GM19372 (cell line): ENCODE data around the gene BRSK1.

ENCODE experiments used
- ATAC-seq: cut with Tn5 transposase; IDR thresholded peaks from one replicate; pipeline ENCODE4 v1.9.1; 2021; ENCODE audit warnings: mild to moderate bottlenecking, low read depth, moderate library complexity; ENCODE audit not compliant: unreplicated experiment

The BRSK1 gene

DNA sequence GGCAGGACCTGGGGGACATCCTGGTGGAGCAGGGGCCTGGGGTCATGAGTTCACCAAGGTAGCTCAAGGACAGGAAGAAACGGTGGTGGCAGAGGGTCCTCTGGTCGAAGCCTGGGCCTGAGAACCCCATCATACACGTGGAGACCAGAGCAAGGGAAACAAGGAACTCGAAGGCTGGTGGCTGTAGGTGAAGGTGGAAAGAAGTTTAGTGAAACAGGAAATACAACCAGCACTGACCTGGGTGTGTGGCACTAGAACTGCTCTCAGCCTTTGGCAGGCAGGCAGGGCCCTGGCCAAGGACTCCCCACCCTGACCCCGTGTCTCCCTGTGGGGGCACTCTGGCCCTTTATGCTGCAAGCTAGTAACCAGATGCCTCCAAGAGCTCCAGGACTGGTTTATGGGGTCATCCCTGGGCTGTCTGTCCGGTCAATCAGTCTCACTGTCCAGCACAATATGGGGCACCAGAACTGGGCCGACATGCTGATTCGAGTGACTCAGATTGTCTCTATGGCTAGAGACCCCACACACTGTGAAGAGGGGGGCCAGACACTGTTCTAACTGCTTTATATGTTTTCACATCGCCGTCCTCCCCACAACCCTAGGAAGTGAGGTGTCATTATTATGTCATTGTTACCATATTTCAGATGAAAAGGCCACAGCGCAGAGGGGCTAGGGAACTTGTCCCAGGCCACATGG, 67.0 kb downstream of the BRSK1 start:
- no peak for ATAC-seq

DNA sequence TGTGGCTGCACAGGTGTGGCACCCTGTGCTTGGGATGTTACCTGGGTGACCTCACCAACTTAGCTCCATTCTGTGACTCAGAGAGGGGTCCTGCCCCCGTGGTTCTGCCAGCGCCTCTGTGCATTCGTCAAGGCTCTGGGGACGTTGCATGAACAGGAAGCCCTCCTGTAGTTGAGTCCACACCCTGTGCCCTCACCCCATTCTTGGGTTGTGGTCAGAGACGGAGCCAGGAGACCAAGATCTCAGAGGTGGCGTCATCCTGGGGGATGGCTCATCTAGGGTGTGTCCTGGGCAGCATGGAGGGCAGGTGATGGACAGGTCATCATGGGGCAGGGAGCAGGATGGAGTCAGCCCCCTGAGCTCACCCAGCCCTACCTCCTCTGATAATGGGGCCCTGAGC, 68.2 kb downstream of the BRSK1 start:
- no peak for ATAC-seq

DNA sequence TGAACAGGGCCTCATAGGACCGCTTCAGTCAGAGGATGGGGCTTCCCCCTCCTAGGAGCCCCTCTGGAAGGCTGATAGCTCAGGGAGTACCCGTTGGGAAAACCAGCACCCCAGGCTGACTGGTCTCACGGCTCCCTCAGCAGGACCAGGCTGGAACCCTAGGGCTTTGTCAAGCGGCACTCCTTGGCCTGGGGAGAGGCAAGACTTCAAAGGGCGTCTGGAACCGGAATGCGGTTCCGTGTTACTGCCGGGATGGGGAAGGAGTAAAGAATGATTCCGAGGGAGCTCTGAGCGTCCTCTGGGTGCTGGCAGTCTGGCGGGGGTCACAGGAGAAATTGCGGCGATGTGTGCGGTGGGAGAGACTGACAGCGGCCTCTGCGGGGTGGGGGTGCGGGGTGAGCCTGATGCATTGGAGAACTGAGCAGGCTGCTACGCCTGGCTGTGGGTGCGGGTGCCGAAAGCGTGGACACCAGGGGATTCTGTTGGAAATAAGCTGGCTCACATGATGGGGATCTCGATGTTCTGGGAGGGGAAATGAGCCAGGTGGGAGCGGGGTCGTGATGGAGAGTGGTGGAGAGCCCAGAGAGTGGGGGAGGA, 68.8 kb downstream of the BRSK1 start:
- no peak for ATAC-seq

GRCh38 chr19:55353356-55353802, 69.6 kb downstream of the BRSK1 start:
- ATAC-seq: no peak

- ATAC-seq: no peak
Observed at GRCh38 chr19:55353803-55354697, 70.3 kb downstream of the BRSK1 start.

- ATAC-seq: no peak
Observed at GRCh38 chr19:55354698-55355212, 71.0 kb downstream of the BRSK1 start, which contains the start of gene COX6B2. Gene COX6B2, minus strand, starts transcription at chr19:55354719. Its CDS starts 198 bp downstream, at chr19:55354521.

- ATAC-seq: no peak
Observed at GRCh38 chr19:55355213-55355821, 71.5 kb downstream of the BRSK1 start.

GRCh38 chr19:55358493-55358892, 74.7 kb downstream of the BRSK1 start:
- ATAC-seq: no peak

DNA sequence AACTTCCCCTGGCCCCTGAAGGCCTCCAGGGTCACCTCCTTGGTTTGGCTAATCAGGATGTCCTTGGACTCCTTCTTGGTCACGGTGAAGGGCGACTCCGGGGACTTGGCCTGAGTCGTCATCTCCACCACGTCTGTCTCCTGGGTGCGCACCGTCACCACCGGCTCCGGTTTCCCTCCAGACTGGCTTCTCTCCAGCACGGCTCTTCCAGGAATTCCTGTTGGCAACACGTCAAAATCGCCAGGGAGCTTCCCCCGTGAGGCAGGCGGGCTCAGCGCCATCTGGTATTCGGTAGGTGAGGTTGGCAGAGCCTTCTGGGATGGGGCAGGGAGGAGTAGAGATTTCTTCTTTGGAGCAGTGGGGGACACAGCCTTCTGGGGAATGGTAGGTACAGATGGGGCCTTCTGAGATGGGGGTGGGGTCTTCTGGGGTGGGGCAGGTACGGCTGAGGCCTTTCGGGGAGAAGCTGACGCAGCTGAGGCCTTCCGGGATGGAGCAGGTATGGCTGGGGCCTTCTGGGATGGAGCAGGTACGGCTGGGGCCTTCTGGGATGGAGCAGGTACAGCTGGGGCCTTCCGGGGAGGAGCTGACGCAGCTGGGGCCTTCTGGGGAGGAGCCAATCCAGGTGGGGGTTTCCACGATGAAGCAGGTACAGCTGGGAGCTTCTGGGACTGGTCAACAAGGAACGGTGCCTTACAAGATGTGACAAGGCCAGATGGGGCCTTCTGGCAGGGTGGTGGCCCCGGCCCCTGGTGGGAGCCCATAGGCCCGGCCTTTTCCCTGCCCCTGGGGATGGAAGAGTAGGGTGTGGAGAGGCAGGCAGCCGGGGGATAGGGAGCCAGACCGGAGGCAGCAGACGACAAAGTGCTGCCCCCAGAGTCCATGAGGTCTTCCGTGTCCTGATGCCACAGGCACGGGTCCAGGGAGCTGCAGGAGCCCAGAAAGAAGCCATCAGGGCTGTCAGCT, 75.4 kb downstream of the BRSK1 start:
- ATAC-seq: no peak

- no peak for ATAC-seq
Observed at GRCh38 chr19:55360902-55361301, 77.1 kb downstream of the BRSK1 start.
